ENCODE measurements around the gene SULT1C2. TPM values are rescaled to one million over a fixed set of nuclear protein-coding genes. Genes with fewer than 3 reads are reported as not detected.

The SULT1C2 gene
- total RNA-seq, 2 donors from 2014 or later, result 1.9 TPM; not detected in 1

- Histone ChIP-seq H3K27me3 (no peaks in the 10 kb centered on the region), H3K9me3 (no peaks in the 10 kb centered on the region), H3K36me3 (no peaks in the 10 kb centered on the region), H3K4me1 (no peaks in the 10 kb centered on the region), H3K27ac (no peak overlapping the region), H3K4me3 (no peak overlapping the region)
- DNase-seq (ENCODE audit: low spot score), result no peak
- TF ChIP-seq CTCF (IDR thresholded peaks at IDR 0.05), result no peak
Observed at GRCh38 chr2:108314586-108315296, 26.0 kb downstream of the SULT1C2 start.

GRCh38 chr2:108315444-108315934 is 26.8 kb downstream of the SULT1C2 start:
- Histone ChIP-seq H3K4me1 (no peaks in the 10 kb centered on the region), H3K9me3 (no peaks in the 10 kb centered on the region), H3K4me3 (no peak overlapping the region), H3K27me3 (no peaks in the 10 kb centered on the region), H3K36me3 (no peaks in the 10 kb centered on the region), H3K27ac (no peak overlapping the region)
- no peak for DNase-seq (ENCODE audit: low spot score)
- TF ChIP-seq CTCF (IDR thresholded peaks at IDR 0.05), result no peak

- no peak for DNase-seq (ENCODE audit: low spot score)
- Histone ChIP-seq H3K9me3 (no peaks in the 10 kb centered on the region), H3K4me3 (no peak overlapping the region), H3K27me3 (no peaks in the 10 kb centered on the region), H3K4me1 (no peaks in the 10 kb centered on the region), H3K27ac (no peak overlapping the region), H3K36me3 (no peaks in the 10 kb centered on the region)
- no peak for TF ChIP-seq CTCF (IDR thresholded peaks at IDR 0.05)
Observed at GRCh38 chr2:108316033-108316432, 27.3 kb downstream of the SULT1C2 start.

GRCh38 chr2:108316461-108317258 is 28.0 kb downstream of the SULT1C2 start:
- Histone ChIP-seq H3K27ac (no peak overlapping the region), H3K36me3 (no peaks in the 10 kb centered on the region), H3K4me1 (no peaks in the 10 kb centered on the region), H3K27me3 (no peaks in the 10 kb centered on the region), H3K4me3 (no peak overlapping the region), H3K9me3 (no peaks in the 10 kb centered on the region)
- TF ChIP-seq CTCF (IDR thresholded peaks at IDR 0.05), result no peak
- no peak for DNase-seq (ENCODE audit: low spot score)

- H3K4me3 ChIP-seq, result no peak overlapping the region
- H3K27ac ChIP-seq, result no peak overlapping the region
- no peaks in the 10 kb centered on the region for H3K4me1 ChIP-seq
- TF ChIP-seq CTCF (IDR thresholded peaks at IDR 0.05), result no peak
- H3K36me3 ChIP-seq, result no peaks in the 10 kb centered on the region
- H3K9me3 ChIP-seq, result no peaks in the 10 kb centered on the region
- no peak for DNase-seq (ENCODE audit: low spot score)
- no peaks in the 10 kb centered on the region for H3K27me3 ChIP-seq
Observed at GRCh38 chr2:108320326-108320922, 31.7 kb downstream of the SULT1C2 start.

Measured in right atrium auricular region (tissue), 2 donors.